ENCODE results near the gene DYNC1I1. TPM values are rescaled to one million over a fixed set of nuclear protein-coding genes. Genes with fewer than 3 reads are reported as not detected.

The DYNC1I1 gene
- total RNA-seq, 2 experiments from 2014 or later: 0.08 TPM; not detected in 1

- Mint-ChIP-seq H3K36me3 (ENCODE audit: low read depth) (no peaks in the 10 kb centered on the region), H3K27ac (no peak overlapping the region), H3K4me1 (ENCODE audit: low read depth) (no peaks in the 10 kb centered on the region), H3K9me3 (no peaks in the 10 kb centered on the region), H3K4me3 (no peak overlapping the region), H3K27me3 (peaks cover 10% of the 10 kb centered on the region)
- no peaks in the 10 kb centered on the region for H3K4me1 ChIP-seq (ENCODE audit: insufficient read depth, low read length)
- ATAC-seq (ENCODE audit: poor library complexity): no peak
- ChIA-PET POLR2A (no interaction called here), CTCF (no interaction called here)
- TF ChIP-seq, protein P1, sequence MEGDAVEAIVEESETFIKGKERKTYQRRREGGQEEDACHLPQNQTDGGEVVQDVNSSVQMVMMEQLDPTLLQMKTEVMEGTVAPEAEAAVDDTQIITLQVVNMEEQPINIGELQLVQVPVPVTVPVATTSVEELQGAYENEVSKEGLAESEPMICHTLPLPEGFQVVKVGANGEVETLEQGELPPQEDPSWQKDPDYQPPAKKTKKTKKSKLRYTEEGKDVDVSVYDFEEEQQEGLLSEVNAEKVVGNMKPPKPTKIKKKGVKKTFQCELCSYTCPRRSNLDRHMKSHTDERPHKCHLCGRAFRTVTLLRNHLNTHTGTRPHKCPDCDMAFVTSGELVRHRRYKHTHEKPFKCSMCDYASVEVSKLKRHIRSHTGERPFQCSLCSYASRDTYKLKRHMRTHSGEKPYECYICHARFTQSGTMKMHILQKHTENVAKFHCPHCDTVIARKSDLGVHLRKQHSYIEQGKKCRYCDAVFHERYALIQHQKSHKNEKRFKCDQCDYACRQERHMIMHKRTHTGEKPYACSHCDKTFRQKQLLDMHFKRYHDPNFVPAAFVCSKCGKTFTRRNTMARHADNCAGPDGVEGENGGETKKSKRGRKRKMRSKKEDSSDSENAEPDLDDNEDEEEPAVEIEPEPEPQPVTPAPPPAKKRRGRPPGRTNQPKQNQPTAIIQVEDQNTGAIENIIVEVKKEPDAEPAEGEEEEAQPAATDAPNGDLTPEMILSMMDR (IDR thresholded peaks at IDR 0.05): no peak
- H3K4me3 ChIP-seq (ENCODE audit: low read length): no peak overlapping the region
- H3K27me3 ChIP-seq (ENCODE audit: control insufficient read depth in 1 of 2, insufficient read depth in 2 of 2, low read length in 2 of 2): no peaks in the 10 kb centered on the region
- no peak for DNase-seq
- no peaks in the 10 kb centered on the region for H3K36me3 ChIP-seq (ENCODE audit: insufficient read depth, low read length)
- intact Hi-C loops (cut with DNase I, micrococcal nuclease): no loop called here
- no peaks in the 10 kb centered on the region for H3K9me3 ChIP-seq (ENCODE audit: control insufficient read depth in 1 of 2, insufficient read depth in 1 of 2, low read length in 2 of 2)
- no peak overlapping the region for H3K27ac ChIP-seq (ENCODE audit: low read depth in 1 of 2, low read length in 2 of 2)
Observed at GRCh38 chr7:96088579-96088978, 316.2 kb downstream of the DYNC1I1 start.

- Mint-ChIP-seq H3K36me3 (ENCODE audit: low read depth) (no peaks in the 10 kb centered on the region), H3K27me3 (peaks cover 7% of the 10 kb centered on the region), H3K27ac (no peak overlapping the region), H3K9me3 (no peaks in the 10 kb centered on the region), H3K4me3 (no peak overlapping the region), H3K4me1 (ENCODE audit: low read depth) (no peaks in the 10 kb centered on the region)
- no peak for DNase-seq
- TF ChIP-seq, protein P1 (IDR thresholded peaks at IDR 0.05): no peak
- ChIA-PET CTCF (no interaction called here), POLR2A (no interaction called here)
- H3K27ac ChIP-seq (ENCODE audit: low read depth in 1 of 2, low read length in 2 of 2): no peak overlapping the region
- H3K9me3 ChIP-seq (ENCODE audit: control insufficient read depth in 1 of 2, insufficient read depth in 1 of 2, low read length in 2 of 2): no peaks in the 10 kb centered on the region
- H3K36me3 ChIP-seq (ENCODE audit: insufficient read depth, low read length): no peaks in the 10 kb centered on the region
- H3K4me1 ChIP-seq (ENCODE audit: insufficient read depth, low read length): no peaks in the 10 kb centered on the region
- no peak for ATAC-seq (ENCODE audit: poor library complexity)
- H3K27me3 ChIP-seq (ENCODE audit: control insufficient read depth in 1 of 2, insufficient read depth in 2 of 2, low read length in 2 of 2): no peaks in the 10 kb centered on the region
- H3K4me3 ChIP-seq (ENCODE audit: low read length): no peak overlapping the region
- intact Hi-C loops (cut with DNase I, micrococcal nuclease): no loop called here
Observed at GRCh38 chr7:96089511-96089910, 317.2 kb downstream of the DYNC1I1 start.

- DNase-seq (no peak), ATAC-seq (ENCODE audit: poor library complexity) (no peak)
- ChIA-PET CTCF (no interaction called here), POLR2A (no interaction called here)
- Histone ChIP-seq H3K36me3 (ENCODE audit: insufficient read depth, low read length) (no peaks in the 10 kb centered on the region), H3K4me1 (ENCODE audit: insufficient read depth, low read length) (no peaks in the 10 kb centered on the region), H3K4me3 (ENCODE audit: low read length) (no peak overlapping the region), H3K9me3 (ENCODE audit: control insufficient read depth in 1 of 2, insufficient read depth in 1 of 2, low read length in 2 of 2) (no peaks in the 10 kb centered on the region), H3K27ac (ENCODE audit: low read depth in 1 of 2, low read length in 2 of 2) (no peak overlapping the region), H3K27me3 (ENCODE audit: control insufficient read depth in 1 of 2, insufficient read depth in 2 of 2, low read length in 2 of 2) (no peaks in the 10 kb centered on the region)
- no peaks in the 10 kb centered on the region for H3K4me1 Mint-ChIP-seq (ENCODE audit: low read depth)
- H3K27ac Mint-ChIP-seq: no peak overlapping the region
- peaks cover 12% of the 10 kb centered on the region for H3K27me3 Mint-ChIP-seq
- H3K4me3 Mint-ChIP-seq: no peak overlapping the region
- H3K9me3 Mint-ChIP-seq: no peaks in the 10 kb centered on the region
- no peaks in the 10 kb centered on the region for H3K36me3 Mint-ChIP-seq (ENCODE audit: low read depth)
- TF ChIP-seq, protein P1 (IDR thresholded peaks at IDR 0.05): no peak
- intact Hi-C loops (cut with DNase I, micrococcal nuclease): no loop called here
Observed at GRCh38 chr7:96090756-96091155, 318.4 kb downstream of the DYNC1I1 start.
